ENCODE data around the gene EYS. TPM values are rescaled to one million over a fixed set of nuclear protein-coding genes. Genes with fewer than 3 reads are reported as not detected.
A peak's percentile ranks its signal among the peaks of the same experiment; 100 is the strongest.

EYS gene
- total RNA-seq, 1 experiment from 2014 or later = not detected

DNA sequence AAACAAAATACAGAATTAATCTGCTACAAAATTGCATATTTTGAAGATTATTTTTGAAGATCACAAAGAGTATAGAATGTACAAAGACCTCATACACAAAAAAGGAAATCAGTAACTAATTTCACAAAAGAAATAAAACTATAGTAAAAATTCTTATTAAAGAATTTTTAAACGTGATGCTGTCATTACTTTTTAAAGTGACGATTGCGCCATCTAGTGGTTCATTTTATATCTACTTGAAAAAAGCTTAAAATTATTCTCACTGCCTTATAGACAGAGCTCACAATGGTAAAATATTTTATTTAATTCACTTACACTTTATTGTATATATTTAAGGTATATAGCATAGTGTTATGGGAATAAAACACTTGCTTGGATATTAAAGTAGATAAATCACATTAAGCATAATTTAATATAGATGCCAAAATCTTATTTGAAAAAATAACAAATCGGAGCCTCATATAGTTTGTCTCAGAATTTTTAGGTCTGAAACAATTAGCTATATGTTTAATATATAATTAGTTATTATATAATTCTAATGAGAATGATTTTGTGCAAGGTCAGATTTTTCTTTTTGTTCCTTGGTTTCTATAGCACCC is 1942.6 kb downstream of the EYS start:
- Histone ChIP-seq H3K4me2 (ENCODE audit: low read length) (no peak overlapping the region), H3K79me2 (ENCODE audit: insufficient read depth, low read length) (no peaks in the 10 kb centered on the region), H3K4me1 (ENCODE audit: control insufficient read depth in 1 of 2, insufficient read depth in 2 of 2, low read length in 2 of 2) (no peaks in the 10 kb centered on the region), H3K9me3 (ENCODE audit: control insufficient read depth in 1 of 2, insufficient read depth in 1 of 2, low read depth in 1 of 2, low read length in 2 of 2) (no peaks in the 10 kb centered on the region), H3K9me2 (ENCODE audit: insufficient read depth) (no peaks in the 10 kb centered on the region), H3K9ac (ENCODE audit: low read length) (no peak overlapping the region), H3K4me3 (replicated peaks in 1 of 2; ENCODE audit: low read depth in 1 of 2, low read length in 2 of 2) (no peak overlapping the region), H2AFZ (ENCODE audit: low read depth, low read length, poor library complexity, severe bottlenecking) (no peak overlapping the region), H4K20me1 (ENCODE audit: insufficient read depth) (no peaks in the 10 kb centered on the region), H3K27ac (ENCODE audit: low read depth, low read length) (no peak overlapping the region), H3K27me3 (ENCODE audit: insufficient read depth, low read length) (no peaks in the 10 kb centered on the region), H3K36me3 (ENCODE audit: control insufficient read depth in 1 of 2, insufficient read depth in 2 of 2, low read length in 2 of 2) (no peaks in the 10 kb centered on the region)
- ATAC-seq = peak; percentile 53; the same call in 1 of the 2 replicates
- CTCF ChIA-PET = interaction anchor here (0.5 to 2.6 kb wide), 24 partner anchors 9 to 469 kb away, joined by 3 to 76 read pairs (median 4); partner anchors contain the start of gene PHF3
- intact Hi-C loops (cut with micrococcal nuclease) = loop anchor here (1.0 to 5.0 kb wide), 4 partner anchors 166 to 457 kb away; no protein-coding TSS in a partner anchor
- RAD21 ChIA-PET (ENCODE audit: low non-redundant PET in 1 of 2, low total read pairs in 2 of 2, uncharacterized antibody in 2 of 2, unreplicated experiment in 2 of 2) = interaction anchor here (0.6 to 1.2 kb wide), 8 partner anchors 20 to 862 kb away, joined by 3 to 8 read pairs (median 4); no protein-coding TSS in a partner anchor
- peak; percentile 29 for DNase-seq (ENCODE audit: low read depth, low spot score)
- BruUV-seq (replicated peaks) = no TSS peak
- TF ChIP-seq ZFX (IDR thresholded peaks at IDR 0.05) (no peak), ZNF274 (IDR thresholded peaks at IDR 0.05; ENCODE audit: low read depth, low read length) (no peak), POLR2AphosphoS5 (IDR thresholded peaks at IDR 0.05; ENCODE audit: low read depth, low read length) (no peak), ELF1 (IDR thresholded peaks at IDR 0.05; ENCODE audit: borderline replicate concordance, low read depth) (no peak), SRF (IDR thresholded peaks at IDR 0.05; ENCODE audit: low read depth) (no peak), EZH2phosphoT487 (IDR thresholded peaks at IDR 0.05; ENCODE audit: borderline replicate concordance) (no peak), EZH2 (IDR thresholded peaks at IDR 0.05) (no peak), TCF7L2 (IDR thresholded peaks at IDR 0.05; ENCODE audit: borderline replicate concordance, extremely low read depth, insufficient read depth, insufficient read length) (no peak), CBX3 (IDR thresholded peaks at IDR 0.05; ENCODE audit: low read depth) (no peak), SP1 (IDR thresholded peaks at IDR 0.05; ENCODE audit: low read depth) (no peak), FOSL1 (IDR thresholded peaks at IDR 0.05; ENCODE audit: low read depth) (no peak), JUND (IDR thresholded peaks at IDR 0.05) (no peak), RAD21 (IDR thresholded peaks at IDR 0.05; ENCODE audit: low read depth) (peak; percentile 61)
- TF ChIP-seq, protein P1, sequence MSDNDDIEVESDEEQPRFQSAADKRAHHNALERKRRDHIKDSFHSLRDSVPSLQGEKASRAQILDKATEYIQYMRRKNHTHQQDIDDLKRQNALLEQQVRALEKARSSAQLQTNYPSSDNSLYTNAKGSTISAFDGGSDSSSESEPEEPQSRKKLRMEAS (IDR thresholded peaks at IDR 0.05) = no peak
- TF ChIP-seq, protein P2, sequence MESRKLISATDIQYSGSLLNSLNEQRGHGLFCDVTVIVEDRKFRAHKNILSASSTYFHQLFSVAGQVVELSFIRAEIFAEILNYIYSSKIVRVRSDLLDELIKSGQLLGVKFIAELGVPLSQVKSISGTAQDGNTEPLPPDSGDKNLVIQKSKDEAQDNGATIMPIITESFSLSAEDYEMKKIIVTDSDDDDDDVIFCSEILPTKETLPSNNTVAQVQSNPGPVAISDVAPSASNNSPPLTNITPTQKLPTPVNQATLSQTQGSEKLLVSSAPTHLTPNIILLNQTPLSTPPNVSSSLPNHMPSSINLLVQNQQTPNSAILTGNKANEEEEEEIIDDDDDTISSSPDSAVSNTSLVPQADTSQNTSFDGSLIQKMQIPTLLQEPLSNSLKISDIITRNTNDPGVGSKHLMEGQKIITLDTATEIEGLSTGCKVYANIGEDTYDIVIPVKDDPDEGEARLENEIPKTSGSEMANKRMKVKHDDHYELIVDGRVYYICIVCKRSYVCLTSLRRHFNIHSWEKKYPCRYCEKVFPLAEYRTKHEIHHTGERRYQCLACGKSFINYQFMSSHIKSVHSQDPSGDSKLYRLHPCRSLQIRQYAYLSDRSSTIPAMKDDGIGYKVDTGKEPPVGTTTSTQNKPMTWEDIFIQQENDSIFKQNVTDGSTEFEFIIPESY (IDR thresholded peaks at IDR 0.05; ENCODE audit: extremely low read depth, insufficient replicate concordance, low read length) = no peak
- TF ChIP-seq, protein P3, sequence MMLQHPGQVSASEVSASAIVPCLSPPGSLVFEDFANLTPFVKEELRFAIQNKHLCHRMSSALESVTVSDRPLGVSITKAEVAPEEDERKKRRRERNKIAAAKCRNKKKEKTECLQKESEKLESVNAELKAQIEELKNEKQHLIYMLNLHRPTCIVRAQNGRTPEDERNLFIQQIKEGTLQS (IDR thresholded peaks at IDR 0.05) = no peak
- TF ChIP-seq, protein P4, sequence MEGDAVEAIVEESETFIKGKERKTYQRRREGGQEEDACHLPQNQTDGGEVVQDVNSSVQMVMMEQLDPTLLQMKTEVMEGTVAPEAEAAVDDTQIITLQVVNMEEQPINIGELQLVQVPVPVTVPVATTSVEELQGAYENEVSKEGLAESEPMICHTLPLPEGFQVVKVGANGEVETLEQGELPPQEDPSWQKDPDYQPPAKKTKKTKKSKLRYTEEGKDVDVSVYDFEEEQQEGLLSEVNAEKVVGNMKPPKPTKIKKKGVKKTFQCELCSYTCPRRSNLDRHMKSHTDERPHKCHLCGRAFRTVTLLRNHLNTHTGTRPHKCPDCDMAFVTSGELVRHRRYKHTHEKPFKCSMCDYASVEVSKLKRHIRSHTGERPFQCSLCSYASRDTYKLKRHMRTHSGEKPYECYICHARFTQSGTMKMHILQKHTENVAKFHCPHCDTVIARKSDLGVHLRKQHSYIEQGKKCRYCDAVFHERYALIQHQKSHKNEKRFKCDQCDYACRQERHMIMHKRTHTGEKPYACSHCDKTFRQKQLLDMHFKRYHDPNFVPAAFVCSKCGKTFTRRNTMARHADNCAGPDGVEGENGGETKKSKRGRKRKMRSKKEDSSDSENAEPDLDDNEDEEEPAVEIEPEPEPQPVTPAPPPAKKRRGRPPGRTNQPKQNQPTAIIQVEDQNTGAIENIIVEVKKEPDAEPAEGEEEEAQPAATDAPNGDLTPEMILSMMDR (IDR thresholded peaks at IDR 0.05 in 2 of 3, conservative IDR thresholded peaks at IDR 0.05 in 1 of 3; ENCODE audit: borderline replicate concordance in 1 of 3, insufficient read depth in 1 of 3, low read depth in 2 of 3, low read length in 2 of 3) = peak; percentile 15 to 51 (median 44); a peak in 2 of 6 replicates
- POLR2A ChIA-PET = interaction anchor here (0.8 to 1.0 kb wide), 3 partner anchors 176 to 412 kb away, joined by 3 to 4 read pairs (median 4); no protein-coding TSS in a partner anchor
